GM12891 (cell line): ENCODE measurements around the gene GH2.

ENCODE experiments used
- POLR2A ChIP-seq: IDR thresholded peaks from 2 replicates; pipeline ENCODE4 v1.6.1; 2011; ENCODE audit warnings: low read depth, low read length, control low read depth
- POLR2AphosphoS5 ChIP-seq: IDR thresholded peaks from 2 replicates; pipeline ENCODE4 v1.6.1; 2011; ENCODE audit warnings: low read depth, low read length, control low read depth
- POU2F2 ChIP-seq: IDR thresholded peaks from 2 replicates; pipeline ENCODE4 v1.6.1; 2011; ENCODE audit warnings: low read depth, mild to moderate bottlenecking, control low read depth, low read length, moderate library complexity
- SPI1 ChIP-seq: IDR thresholded peaks from 2 replicates; pipeline ENCODE4 v1.6.1; 2011; ENCODE audit warnings: low read depth, low read length, control low read depth
- TAF1 ChIP-seq: IDR thresholded peaks from 2 replicates; pipeline ENCODE4 v1.6.1; 2011; ENCODE audit warnings: low read depth, low read length, control low read depth

- TF ChIP-seq POLR2A: peak; percentile 21; the same call in 1 of the 2 replicates
- no peak for TF ChIP-seq TAF1
- no peak for TF ChIP-seq SPI1
- TF ChIP-seq POLR2AphosphoS5: no peak; the same call in 1 of the 2 replicates
- TF ChIP-seq POU2F2: no peak
These were observed 47.9 kb downstream of the GH2 start for GRCh38 chr17:63833741-63834373.
